CD14-positive monocyte (primary cell): ENCODE data around the gene ANKRD13A. TPM values are rescaled to one million over a fixed set of nuclear protein-coding genes. Genes with fewer than 3 reads are reported as not detected.

Source experiments
- DNase-seq, 3 donors: peaks; one replicate each; pipeline ENCODE4 v3.0.0-alpha.2; 2011 to 2022
- H2AFZ ChIP-seq: 2 replicates; pipeline ENCODE4 v1.6.0; 2012; ENCODE audit warnings: mild to moderate bottlenecking, low read depth, low read length, inconsistent platforms; ENCODE audit not compliant: insufficient read depth, poor library complexity, severe bottlenecking
- H3K27ac ChIP-seq, 2 donors: 1 replicate in 1 of 2; 2 replicates in 1 of 2; pipeline ENCODE4 v1.5.1; 2012 to 2013; ENCODE audit warnings: low read length in 2 of 2, control low read depth in 1 of 2, inconsistent platforms in 1 of 2, low read depth in 1 of 2, mild to moderate bottlenecking in 1 of 2
- H3K27me3 ChIP-seq, 2 donors: one replicate each; pipeline versions ENCODE4 v1.6.0 to v1.6.1; 2011 to 2013; ENCODE audit warnings: low read length in 2 of 2; ENCODE audit not compliant: control insufficient read depth in 2 of 2, insufficient read depth in 2 of 2
- H3K36me3 ChIP-seq, 2 donors: replicated peaks in 1 of 2; 1 replicate in 1 of 2; 2 replicates in 1 of 2; pipeline versions ENCODE4 v1.5.1 to v1.6.1; 2012 to 2013; ENCODE audit warnings: low read length in 2 of 2, control low read depth in 1 of 2, inconsistent platforms in 1 of 2, mild to moderate bottlenecking in 1 of 2; ENCODE audit not compliant: insufficient read depth in 2 of 2, control insufficient read depth in 1 of 2
- H3K4me1 ChIP-seq, 2 donors: 1 replicate in 1 of 2; 2 replicates in 1 of 2; pipeline versions ENCODE4 v1.5.1 to v1.6.1; 2012 to 2013; ENCODE audit warnings: low read length in 2 of 2, control low read depth in 1 of 2, inconsistent platforms in 1 of 2, mild to moderate bottlenecking in 1 of 2, moderate library complexity in 1 of 2; ENCODE audit not compliant: insufficient read depth in 2 of 2, control insufficient read depth in 1 of 2
- H3K4me2 ChIP-seq: replicated peaks from 2 replicates; pipeline ENCODE3; 2012; ENCODE audit warnings: low read length, moderate library complexity, mild to moderate bottlenecking; ENCODE audit not compliant: poor library complexity, severe bottlenecking; ENCODE audit errors: extremely low read depth
- H3K4me3 ChIP-seq, 3 experiments: fragments of 200-600 bp in 1 of 3; sonication (generic) in 1 of 3; replicated peaks in 1 of 3; 1 replicate in 2 of 3; 2 replicates in 1 of 3; pipeline ENCODE4 v1.5.1; 2011 to 2013; ENCODE audit warnings: low read length in 3 of 3, mild to moderate bottlenecking in 3 of 3, control low read depth in 2 of 3, low read depth in 2 of 3, inconsistent platforms in 1 of 3, moderate library complexity in 1 of 3
- H3K79me2 ChIP-seq: 2 replicates; pipeline ENCODE4 v1.6.0; 2012; ENCODE audit warnings: mild to moderate bottlenecking, control low read depth, inconsistent platforms, low read length, moderate library complexity; ENCODE audit not compliant: insufficient read depth
- H3K9ac ChIP-seq: 2 replicates; pipeline ENCODE4 v1.6.0; 2017; ENCODE audit warnings: low read length, mild to moderate bottlenecking; ENCODE audit not compliant: insufficient read depth, poor library complexity, severe bottlenecking
- H3K9me3 ChIP-seq, 2 donors: replicated peaks in 1 of 2; 1 replicate in 1 of 2; 2 replicates in 1 of 2; pipeline versions ENCODE4 v1.5.1 to v1.6.1; 2012 to 2013; ENCODE audit warnings: low read length in 2 of 2, control low read depth in 1 of 2; ENCODE audit not compliant: control insufficient read depth in 1 of 2, insufficient read depth in 1 of 2
- H4K20me1 ChIP-seq: 2 replicates; pipeline ENCODE4 v1.6.0; 2012; ENCODE audit warnings: mild to moderate bottlenecking, low read length, control low read depth, moderate library complexity; ENCODE audit not compliant: insufficient read depth
- H3K27ac Mint-ChIP-seq, 7 donors: one replicate each; pipeline ENCODE4 v1.8.0; 2020; ENCODE audit warnings: mild to moderate bottlenecking in 7 of 7, mixed read lengths in 7 of 7, moderate library complexity in 6 of 7, inconsistent platforms in 2 of 7
- H3K27me3 Mint-ChIP-seq, 3 donors: one replicate each; pipeline ENCODE4 v1.8.0; 2021 to 2022; ENCODE audit warnings: low read depth in 3 of 3, mild to moderate bottlenecking in 3 of 3, mixed read lengths in 3 of 3, moderate library complexity in 3 of 3, inconsistent platforms in 1 of 3
- H3K36me3 Mint-ChIP-seq, 2 donors: one replicate each; pipeline ENCODE4 v1.8.0; 2020; ENCODE audit warnings: mixed read lengths in 2 of 2, inconsistent platforms in 1 of 2, mild to moderate bottlenecking in 1 of 2
- H3K4me1 Mint-ChIP-seq: one replicate; pipeline ENCODE4 v1.8.0; 2020; ENCODE audit warnings: mild to moderate bottlenecking, mixed read lengths
- H3K4me3 Mint-ChIP-seq, 2 donors: one replicate each; pipeline ENCODE4 v1.8.0; 2020; ENCODE audit warnings: mild to moderate bottlenecking in 2 of 2, mixed read lengths in 2 of 2, moderate library complexity in 1 of 2
- H3K9me3 Mint-ChIP-seq, 7 donors: one replicate each; pipeline ENCODE4 v1.8.0; 2020 to 2022; ENCODE audit warnings: mixed read lengths in 7 of 7, mild to moderate bottlenecking in 6 of 7, moderate library complexity in 6 of 7, inconsistent platforms in 2 of 7
- CTCF ChIP-seq: fragments of 200-600 bp; IDR thresholded peaks from one replicate; pipeline ENCODE4 v1.8.0; 2022; ENCODE audit warnings: antibody characterized with exemption, mild to moderate bottlenecking
- WGBS: methylation state at CpG from one replicate; pipeline ENCODE4 v1.1.5; 2013; ENCODE audit warnings: missing lambda C conversion rate; ENCODE audit not compliant: insufficient coverage; 5-methylcytosine and 5-hydroxymethylcytosine counted together
- intact Hi-C, 2 donors: fragments of 100-400 bp; cut with micrococcal nuclease; formaldehyde crosslinking; loops; one replicate each; pipeline versions ENCODE4 v1.15.0 to v1.15.1; 2023
- polyA plus RNA-seq, 3 donors: library from polyadenylated mRNA; depleted of rRNA in 1 of 3; unstranded in 2 of 3; stranded (reverse) in 1 of 3; fragments of 300-500 nt in 2 of 3; fragments of >200 nt in 1 of 3; fragmentation: Illumina TruSeq in 2 of 3; gene quantifications; 1 replicate in 2 of 3; 2 replicates in 1 of 3; pipeline ENCODE4 v1.2.3, GENCODE V29; 2012 to 2021

Gene ANKRD13A
- polyA plus RNA-seq, 3 donors: 42.8 to 89.3 (median 46.8) TPM

GRCh38 chr12:110024051-110024450 lies 24.8 kb downstream of the ANKRD13A start:
- H3K27me3 Mint-ChIP-seq: peaks cover 0 to 2% (median 0%) of the 10 kb centered on the region in 3 donors
- H3K4me2 ChIP-seq: no peak overlapping the region
- H3K27ac ChIP-seq: peak overlapping the region in 1 of 2 donors; percentile 42
- H3K9ac ChIP-seq: no peak overlapping the region
- TF ChIP-seq CTCF: no peak
- H3K4me1 ChIP-seq: no peaks in the 10 kb centered on the region
- H2AFZ ChIP-seq: no peak overlapping the region
- H3K9me3 ChIP-seq: no peaks in the 10 kb centered on the region
- no peak overlapping the region for H3K27ac Mint-ChIP-seq
- H3K36me3 Mint-ChIP-seq: peaks cover 81 to 96% of the 10 kb centered on the region in 2 donors
- H3K4me3 Mint-ChIP-seq: no peak overlapping the region
- H3K27me3 ChIP-seq: no peaks in the 10 kb centered on the region
- H4K20me1 ChIP-seq: peaks cover 41% of the 10 kb centered on the region
- H3K9me3 Mint-ChIP-seq: no peaks in the 10 kb centered on the region
- H3K79me2 ChIP-seq: peaks cover 25% of the 10 kb centered on the region
- H3K36me3 ChIP-seq: peaks cover 93 to 100% of the 10 kb centered on the region in 2 donors
- intact Hi-C loops: loop anchor here (1.0 to 5.0 kb wide), 2 partner anchors 9 to 37 kb away; no protein-coding TSS in a partner anchor
- peaks cover 8% of the 10 kb centered on the region for H3K4me1 Mint-ChIP-seq
- WGBS: no CpG with 5 or more reads among the region's 2 CpGs
- DNase-seq: no peak
- no peak overlapping the region for H3K4me3 ChIP-seq

GRCh38 chr12:110028323-110028722 lies 29.1 kb downstream of the ANKRD13A start:
- Mint-ChIP-seq H3K4me1 (peaks cover 8% of the 10 kb centered on the region), H3K27me3 (peaks cover 0 to 2% (median 0%) of the 10 kb centered on the region in 3 donors), H3K27ac (peak overlapping the region in 2 of 7 donors; percentile 12 to 18), H3K36me3 (peaks cover 70 to 98% of the 10 kb centered on the region in 2 donors), H3K4me3 (no peak overlapping the region), H3K9me3 (no peaks in the 10 kb centered on the region)
- H2AFZ ChIP-seq: no peak overlapping the region
- H3K9me3 ChIP-seq: no peaks in the 10 kb centered on the region
- peaks cover 79 to 99% of the 10 kb centered on the region in 2 donors for H3K36me3 ChIP-seq
- no peak overlapping the region for H3K9ac ChIP-seq
- intact Hi-C loops: no loop called here
- H3K4me2 ChIP-seq: no peak overlapping the region
- H4K20me1 ChIP-seq: peaks cover 16% of the 10 kb centered on the region
- no peak for TF ChIP-seq CTCF
- no peaks in the 10 kb centered on the region for H3K4me1 ChIP-seq
- H3K27me3 ChIP-seq: no peaks in the 10 kb centered on the region
- no peak for DNase-seq
- no peak overlapping the region for H3K4me3 ChIP-seq
- H3K79me2 ChIP-seq: peaks cover 13% of the 10 kb centered on the region
- H3K27ac ChIP-seq: peak overlapping the region in 1 of 2 donors; percentile 4
- WGBS: 80% methylated on average over 1 of the region's 6 CpGs
